ENCODE data around the gene IL17RC. TPM values are rescaled to one million over a fixed set of nuclear protein-coding genes. Genes with fewer than 3 reads are reported as not detected.

IL17RC gene
- total and polyA plus RNA-seq, 2 of the 8 experiments (the other 6 are each of a cell fraction or from before 2014, with no cell fraction given): 11.8 to 13.0 TPM

DNA sequence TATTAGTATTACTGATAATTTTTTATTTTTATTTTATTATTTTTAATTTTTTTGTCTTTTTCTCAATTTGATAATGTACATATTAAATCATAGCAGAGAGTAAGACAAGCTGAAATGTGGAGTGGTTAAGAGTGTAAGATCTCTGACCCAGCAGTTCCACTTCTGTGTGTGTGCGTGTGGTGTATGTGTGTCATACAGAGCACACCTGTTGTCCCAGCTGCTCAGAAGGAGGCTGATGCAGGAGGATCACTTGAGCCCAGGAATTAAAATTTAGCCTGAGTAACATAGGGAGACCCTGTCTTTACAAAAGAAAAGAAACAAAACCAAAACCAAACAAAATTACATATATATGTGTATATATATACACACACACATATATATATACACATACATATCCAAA, 35.5 kb upstream of the IL17RC start:
- Histone ChIP-seq H3K79me2 (ENCODE audit: control insufficient read depth in 1 of 2, insufficient read depth in 2 of 2, low read length in 2 of 2) (no peaks in the 10 kb centered on the region), H4K20me1 (replicated peaks in 1 of 2; ENCODE audit: control insufficient read depth in 1 of 2, insufficient read depth in 2 of 2, low read length in 2 of 2) (no peaks in the 10 kb centered on the region), H2BK20ac (ENCODE audit: low read length) (no peak overlapping the region), H2BK15ac (ENCODE audit: low read length) (no peak overlapping the region), H3K56ac (replicated peaks; ENCODE audit: insufficient read length, low read depth, low read length) (no peak overlapping the region), H3K27me3 (replicated peaks in 1 of 4; ENCODE audit: control insufficient read depth in 3 of 4, extremely low read depth in 1 of 4, insufficient read depth in 3 of 4, low read length in 3 of 4) (no peaks in the 10 kb centered on the region), H2BK12ac (ENCODE audit: low read depth, low read length) (no peak overlapping the region), H2BK120ac (replicated peaks; ENCODE audit: low read depth, low read length) (no peak overlapping the region), H3K36me3 (ENCODE audit: control insufficient read depth in 2 of 4, insufficient read depth in 4 of 4, low read length in 3 of 4) (no peaks in the 10 kb centered on the region), H3K23me2 (ENCODE audit: low read depth, low read length) (no peaks in the 10 kb centered on the region), H3K4me2 (ENCODE audit: insufficient read depth in 1 of 2, low read depth in 2 of 2, low read length in 2 of 2) (no peak overlapping the region), H3K23ac (ENCODE audit: insufficient read length) (no peak overlapping the region), H3K9me3 (ENCODE audit: insufficient read depth in 2 of 2, low read depth in 1 of 2, low read length in 1 of 2) (no peaks in the 10 kb centered on the region), H4K5ac (ENCODE audit: insufficient read length, low read depth, low read length) (no peak overlapping the region), H2AK5ac (ENCODE audit: low read depth, low read length) (no peak overlapping the region), H4K91ac (replicated peaks; ENCODE audit: insufficient read length, low read length) (no peak overlapping the region), H3K27ac (ENCODE audit: low read depth, low read length) (no peak overlapping the region), H3K9ac (replicated peaks in 1 of 4; ENCODE audit: extremely low read depth in 1 of 4, low read depth in 3 of 4, low read length in 3 of 4) (no peak overlapping the region), H3K4me1 (replicated peaks in 1 of 4; ENCODE audit: control insufficient read depth in 3 of 4, insufficient read depth in 4 of 4, low read length in 3 of 4) (no peaks in the 10 kb centered on the region; a peak in 1 of 7 replicates), H3K14ac (ENCODE audit: insufficient read length) (no peak overlapping the region), H3K79me1 (ENCODE audit: low read depth, low read length) (no peaks in the 10 kb centered on the region), H4K8ac (ENCODE audit: extremely low read depth, insufficient read depth, low read length) (no peak overlapping the region), H3K18ac (ENCODE audit: extremely low read depth, low read length) (no peak overlapping the region), H2AFZ (ENCODE audit: low read length) (no peak overlapping the region), H3K4me3 (ENCODE audit: extremely low read depth in 1 of 4, insufficient read depth in 2 of 4, low read depth in 3 of 4, low read length in 4 of 4) (no peak overlapping the region), H3K4ac (replicated peaks; ENCODE audit: insufficient read length, low read depth, low read length) (no peak overlapping the region), H2BK5ac (ENCODE audit: low read depth, low read length) (no peak overlapping the region)
- no peak for DNase-seq (ENCODE audit: low read depth in 1 of 2, low spot score in 2 of 2)
- 86% methylated on average over 1 of the region's 1 CpG; no CpG with 5 or more reads in 1 of the 2 experiments for WGBS, 2 experiments (ENCODE audit: extremely low coverage in 1 of 2, insufficient coverage in 1 of 2, insufficient read length in 1 of 2, insufficient replicate concordance in 2 of 2, low coverage in 1 of 2, low lambda C conversion rate in 2 of 2, missing lambda C conversion rate in 1 of 2)
- no peak for FAIRE-seq
- TF ChIP-seq, protein P1, sequence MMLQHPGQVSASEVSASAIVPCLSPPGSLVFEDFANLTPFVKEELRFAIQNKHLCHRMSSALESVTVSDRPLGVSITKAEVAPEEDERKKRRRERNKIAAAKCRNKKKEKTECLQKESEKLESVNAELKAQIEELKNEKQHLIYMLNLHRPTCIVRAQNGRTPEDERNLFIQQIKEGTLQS (IDR thresholded peaks at IDR 0.05; ENCODE audit: insufficient read depth, low read depth, low read length): no peak
- no peak for TF ChIP-seq KDM4A (IDR thresholded peaks at IDR 0.05; ENCODE audit: low read depth, low read length, severe bottlenecking)
- TF ChIP-seq SP1 (IDR thresholded peaks at IDR 0.05; ENCODE audit: low read depth, low read length): no peak
- no peak for TF ChIP-seq RFX5 (IDR thresholded peaks at IDR 0.05; ENCODE audit: borderline replicate concordance, low read depth, low read length)
- no peak for TF ChIP-seq JUN (IDR thresholded peaks at IDR 0.05; ENCODE audit: low read depth, low read length)
- no peak for TF ChIP-seq JUND (IDR thresholded peaks at IDR 0.05; ENCODE audit: low read length)
- no peak for TF ChIP-seq SP2 (IDR thresholded peaks at IDR 0.05; ENCODE audit: low read length)
- TF ChIP-seq ASH2L (IDR thresholded peaks at IDR 0.05; ENCODE audit: low read length): no peak
- no peak for TF ChIP-seq CBX8 (IDR thresholded peaks at IDR 0.05; ENCODE audit: borderline replicate concordance, low read depth, low read length)
- ChIA-PET POLR2A (ENCODE audit: partially characterized antibody) (interaction anchor here (1.0 kb wide), 1 partner anchor 21 kb away, joined by 3 read pairs; no protein-coding TSS in a partner anchor), CTCF (ENCODE audit: partially characterized antibody) (interaction anchor here (1.1 kb wide), 1 partner anchor 101 kb away, joined by 3 read pairs; no protein-coding TSS in a partner anchor)
